ENCODE data around the gene NAV1.

- TF ChIP-seq RNF2 (IDR thresholded peaks at IDR 0.05; ENCODE audit: borderline replicate concordance, low read depth, low read length, missing control alignments, poor library complexity, severe bottlenecking) (no peak), ZNF274 (IDR thresholded peaks at IDR 0.05; ENCODE audit: borderline replicate concordance, extremely low read depth, low read length) (no peak), TAF1 (IDR thresholded peaks at IDR 0.05; ENCODE audit: low read depth, low read length) (no peak), JUN (IDR thresholded peaks at IDR 0.05; ENCODE audit: low read depth, low read length) (no peak), POLR2A (IDR thresholded peaks at IDR 0.05; ENCODE audit: control extremely low read depth in 1 of 2, low read depth in 2 of 2, low read length in 2 of 2) (no peak), PHF8 (conservative IDR thresholded peaks at IDR 0.05; ENCODE audit: low read depth, low read length) (no peak), POLR2AphosphoS5 (IDR thresholded peaks at IDR 0.05; ENCODE audit: low read depth, low read length) (no peak)
- TF ChIP-seq, protein P1, sequence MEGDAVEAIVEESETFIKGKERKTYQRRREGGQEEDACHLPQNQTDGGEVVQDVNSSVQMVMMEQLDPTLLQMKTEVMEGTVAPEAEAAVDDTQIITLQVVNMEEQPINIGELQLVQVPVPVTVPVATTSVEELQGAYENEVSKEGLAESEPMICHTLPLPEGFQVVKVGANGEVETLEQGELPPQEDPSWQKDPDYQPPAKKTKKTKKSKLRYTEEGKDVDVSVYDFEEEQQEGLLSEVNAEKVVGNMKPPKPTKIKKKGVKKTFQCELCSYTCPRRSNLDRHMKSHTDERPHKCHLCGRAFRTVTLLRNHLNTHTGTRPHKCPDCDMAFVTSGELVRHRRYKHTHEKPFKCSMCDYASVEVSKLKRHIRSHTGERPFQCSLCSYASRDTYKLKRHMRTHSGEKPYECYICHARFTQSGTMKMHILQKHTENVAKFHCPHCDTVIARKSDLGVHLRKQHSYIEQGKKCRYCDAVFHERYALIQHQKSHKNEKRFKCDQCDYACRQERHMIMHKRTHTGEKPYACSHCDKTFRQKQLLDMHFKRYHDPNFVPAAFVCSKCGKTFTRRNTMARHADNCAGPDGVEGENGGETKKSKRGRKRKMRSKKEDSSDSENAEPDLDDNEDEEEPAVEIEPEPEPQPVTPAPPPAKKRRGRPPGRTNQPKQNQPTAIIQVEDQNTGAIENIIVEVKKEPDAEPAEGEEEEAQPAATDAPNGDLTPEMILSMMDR (IDR thresholded peaks at IDR 0.05; ENCODE audit: control extremely low read depth in 1 of 3, insufficient read depth in 1 of 3, low read depth in 1 of 3, low read length in 3 of 3) = no peak
Observed at GRCh38 chr1:201552941-201553351, 14.0 kb downstream of the NAV1 start.

Data from H1 (cell line).